ENCODE data around the gene CSRNP3.

- no peak for TF ChIP-seq USF1 (IDR thresholded peaks at IDR 0.05)
- no peak for TF ChIP-seq CREB1 (IDR thresholded peaks at IDR 0.05; ENCODE audit: low read depth)
- TF ChIP-seq, protein P1, sequence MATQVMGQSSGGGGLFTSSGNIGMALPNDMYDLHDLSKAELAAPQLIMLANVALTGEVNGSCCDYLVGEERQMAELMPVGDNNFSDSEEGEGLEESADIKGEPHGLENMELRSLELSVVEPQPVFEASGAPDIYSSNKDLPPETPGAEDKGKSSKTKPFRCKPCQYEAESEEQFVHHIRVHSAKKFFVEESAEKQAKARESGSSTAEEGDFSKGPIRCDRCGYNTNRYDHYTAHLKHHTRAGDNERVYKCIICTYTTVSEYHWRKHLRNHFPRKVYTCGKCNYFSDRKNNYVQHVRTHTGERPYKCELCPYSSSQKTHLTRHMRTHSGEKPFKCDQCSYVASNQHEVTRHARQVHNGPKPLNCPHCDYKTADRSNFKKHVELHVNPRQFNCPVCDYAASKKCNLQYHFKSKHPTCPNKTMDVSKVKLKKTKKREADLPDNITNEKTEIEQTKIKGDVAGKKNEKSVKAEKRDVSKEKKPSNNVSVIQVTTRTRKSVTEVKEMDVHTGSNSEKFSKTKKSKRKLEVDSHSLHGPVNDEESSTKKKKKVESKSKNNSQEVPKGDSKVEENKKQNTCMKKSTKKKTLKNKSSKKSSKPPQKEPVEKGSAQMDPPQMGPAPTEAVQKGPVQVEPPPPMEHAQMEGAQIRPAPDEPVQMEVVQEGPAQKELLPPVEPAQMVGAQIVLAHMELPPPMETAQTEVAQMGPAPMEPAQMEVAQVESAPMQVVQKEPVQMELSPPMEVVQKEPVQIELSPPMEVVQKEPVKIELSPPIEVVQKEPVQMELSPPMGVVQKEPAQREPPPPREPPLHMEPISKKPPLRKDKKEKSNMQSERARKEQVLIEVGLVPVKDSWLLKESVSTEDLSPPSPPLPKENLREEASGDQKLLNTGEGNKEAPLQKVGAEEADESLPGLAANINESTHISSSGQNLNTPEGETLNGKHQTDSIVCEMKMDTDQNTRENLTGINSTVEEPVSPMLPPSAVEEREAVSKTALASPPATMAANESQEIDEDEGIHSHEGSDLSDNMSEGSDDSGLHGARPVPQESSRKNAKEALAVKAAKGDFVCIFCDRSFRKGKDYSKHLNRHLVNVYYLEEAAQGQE (IDR thresholded peaks at IDR 0.05; ENCODE audit: low read depth), result no peak
- TF ChIP-seq EP300 (IDR thresholded peaks at IDR 0.05; ENCODE audit: borderline replicate concordance), result no peak
- no peak for TF ChIP-seq TAF1 (IDR thresholded peaks at IDR 0.05; ENCODE audit: low read depth)
- TF ChIP-seq CEBPB (IDR thresholded peaks at IDR 0.05), result no peak
- TF ChIP-seq YY1 (IDR thresholded peaks at IDR 0.05; ENCODE audit: low read depth), result no peak
- TF ChIP-seq TEAD4 (IDR thresholded peaks at IDR 0.05), result no peak
- no peak for TF ChIP-seq RAD21 (IDR thresholded peaks at IDR 0.05; ENCODE audit: low read depth)
- no peak for TF ChIP-seq ZBTB7A (IDR thresholded peaks at IDR 0.05; ENCODE audit: low read depth)
- TF ChIP-seq NFIC (IDR thresholded peaks at IDR 0.05), result no peak
- TF ChIP-seq EGR1 (IDR thresholded peaks at IDR 0.05), result no peak
- TF ChIP-seq, protein P2, sequence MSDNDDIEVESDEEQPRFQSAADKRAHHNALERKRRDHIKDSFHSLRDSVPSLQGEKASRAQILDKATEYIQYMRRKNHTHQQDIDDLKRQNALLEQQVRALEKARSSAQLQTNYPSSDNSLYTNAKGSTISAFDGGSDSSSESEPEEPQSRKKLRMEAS (IDR thresholded peaks at IDR 0.05), result no peak
These were observed 177.9 kb downstream of the CSRNP3 start for GRCh38 chr2:165647409-165647808.
